ENCODE measurements around the gene JAZF1.
"Not testable (repeated sequence)": the region's sequence is repeated elsewhere in the genome, so short reads cannot be mapped to it uniquely, and the experiment has no call there.

The JAZF1 gene

DNA sequence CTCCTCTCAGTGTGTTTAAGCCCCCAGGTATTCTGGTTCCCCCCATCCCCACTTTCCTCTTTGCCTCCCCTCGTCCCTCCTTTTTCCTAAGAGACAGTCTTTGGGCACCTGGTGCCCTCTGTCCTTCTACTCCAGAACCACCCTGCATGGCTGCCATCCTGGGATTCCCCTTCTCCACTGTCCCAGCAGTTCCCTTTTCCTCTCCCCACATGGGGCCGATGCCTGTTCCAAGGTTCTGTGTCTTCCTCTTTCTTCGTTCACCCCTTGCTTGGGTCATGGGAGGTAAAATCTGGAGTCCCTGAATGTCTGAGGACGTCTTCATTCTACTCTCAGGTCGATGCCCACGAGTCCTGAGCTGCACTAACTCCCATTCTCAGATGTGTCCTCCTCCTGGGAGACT, 319.8 kb downstream of the JAZF1 start:
- no peak for TF ChIP-seq CTCF (conservative IDR thresholded peaks at IDR 0.05; ENCODE audit: low read depth, low read length)
- Histone ChIP-seq H3K27me3 (ENCODE audit: insufficient read depth, low read depth) (no peaks in the 10 kb centered on the region), H3K4me2 (no peak overlapping the region), H3K79me2 (ENCODE audit: insufficient read depth, low read depth) (no peaks in the 10 kb centered on the region), H3K9ac (no peak overlapping the region), H3K4me3 (IDR thresholded peaks at IDR 0.05; ENCODE audit: insufficient read depth, low read depth, low read length) (no peak overlapping the region), H3K36me3 (ENCODE audit: insufficient read depth) (no peaks in the 10 kb centered on the region), H4K20me1 (ENCODE audit: insufficient read depth) (no peaks in the 10 kb centered on the region), H3K27ac (no peak overlapping the region), H3K4me1 (ENCODE audit: low read depth, poor library complexity, severe bottlenecking) (no peaks in the 10 kb centered on the region), H2AFZ (ENCODE audit: low read depth) (no peak overlapping the region)

DNA sequence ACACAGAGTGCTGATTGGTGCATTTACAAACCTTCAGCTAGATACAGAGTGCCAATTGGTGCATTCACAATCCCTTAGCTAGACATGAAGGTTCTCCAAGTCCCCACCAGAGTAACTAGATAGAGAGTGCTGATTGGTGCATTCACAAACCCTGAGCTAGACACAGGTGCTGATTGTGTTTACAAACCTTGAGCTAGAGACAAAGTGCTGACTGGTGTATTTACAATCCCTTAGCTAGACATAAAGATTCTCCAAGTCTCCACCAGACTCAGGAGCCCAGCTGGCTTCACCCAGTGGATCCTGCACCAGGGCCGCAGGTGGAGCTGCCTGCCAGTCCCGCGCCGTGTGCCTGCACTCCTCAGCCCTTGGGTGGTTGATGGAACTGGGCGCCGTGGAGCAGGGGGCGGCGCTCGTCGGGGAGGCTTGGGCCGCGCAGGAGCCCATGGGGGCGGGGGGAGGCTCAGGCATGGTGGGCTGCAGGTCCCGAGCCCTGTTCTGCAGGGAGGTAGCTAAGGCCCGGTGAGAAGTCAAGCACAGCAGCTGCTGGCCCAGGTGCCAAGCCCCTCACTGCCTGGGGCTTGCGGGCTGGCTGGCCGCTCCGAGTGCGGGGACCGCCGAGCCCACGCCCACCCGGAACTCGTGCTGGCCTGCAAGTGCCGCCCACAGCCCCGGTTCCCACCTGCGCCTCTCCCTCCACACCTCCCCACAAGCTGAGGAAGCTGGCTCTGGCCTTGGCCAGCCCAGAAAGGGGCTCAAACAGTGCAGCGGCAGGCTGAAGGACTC, 323.7 kb downstream of the JAZF1 start:
- not testable (repeated sequence) for H3K79me2 ChIP-seq (ENCODE audit: insufficient read depth, low read depth); H3K27me3 ChIP-seq (ENCODE audit: insufficient read depth, low read depth); H3K4me2 ChIP-seq; H3K9ac ChIP-seq; H3K27ac ChIP-seq; H4K20me1 ChIP-seq (ENCODE audit: insufficient read depth); H3K4me1 ChIP-seq (ENCODE audit: low read depth, poor library complexity, severe bottlenecking); H3K4me3 ChIP-seq (IDR thresholded peaks at IDR 0.05; ENCODE audit: insufficient read depth, low read depth, low read length); H2AFZ ChIP-seq (ENCODE audit: low read depth); H3K36me3 ChIP-seq (ENCODE audit: insufficient read depth)

DNA sequence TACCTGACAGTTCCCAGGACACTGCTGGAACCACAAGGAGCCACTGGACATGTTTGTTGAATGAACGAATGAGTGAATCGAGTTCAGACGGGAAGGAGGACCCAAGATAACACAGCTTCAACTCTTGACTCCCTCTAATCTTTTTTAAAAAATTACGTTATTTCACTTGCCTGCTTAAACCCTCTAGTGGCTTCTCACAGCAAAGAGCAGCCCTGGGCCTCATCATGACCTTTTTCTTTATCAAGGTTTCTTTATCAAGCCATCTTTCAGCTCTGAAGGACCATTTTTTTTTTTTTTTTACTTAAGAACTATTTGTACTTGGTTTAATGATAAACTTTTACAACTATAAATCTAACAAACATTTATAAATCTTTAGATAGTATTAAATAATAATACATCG, 330.1 kb downstream of the JAZF1 start:
- Histone ChIP-seq H3K9ac (no peak overlapping the region), H4K20me1 (ENCODE audit: insufficient read depth) (no peaks in the 10 kb centered on the region), H3K36me3 (ENCODE audit: insufficient read depth) (no peaks in the 10 kb centered on the region), H3K4me1 (ENCODE audit: low read depth, poor library complexity, severe bottlenecking) (no peaks in the 10 kb centered on the region), H3K79me2 (ENCODE audit: insufficient read depth, low read depth) (no peaks in the 10 kb centered on the region), H3K27me3 (ENCODE audit: insufficient read depth, low read depth) (no peaks in the 10 kb centered on the region), H3K27ac (no peak overlapping the region), H3K4me3 (IDR thresholded peaks at IDR 0.05; ENCODE audit: insufficient read depth, low read depth, low read length) (no peak overlapping the region), H2AFZ (ENCODE audit: low read depth) (no peak overlapping the region), H3K4me2 (no peak overlapping the region)
- TF ChIP-seq CTCF (conservative IDR thresholded peaks at IDR 0.05; ENCODE audit: low read depth, low read length) = no peak

GRCh38 chr7:27846388-27846787, 334.2 kb downstream of the JAZF1 start:
- H3K27me3 ChIP-seq (ENCODE audit: insufficient read depth, low read depth) = no peaks in the 10 kb centered on the region
- no peaks in the 10 kb centered on the region for H3K36me3 ChIP-seq (ENCODE audit: insufficient read depth)
- no peak overlapping the region for H3K27ac ChIP-seq
- no peak overlapping the region for H3K4me3 ChIP-seq (IDR thresholded peaks at IDR 0.05; ENCODE audit: insufficient read depth, low read depth, low read length)
- no peak overlapping the region for H3K9ac ChIP-seq
- H2AFZ ChIP-seq (ENCODE audit: low read depth) = no peak overlapping the region
- H3K79me2 ChIP-seq (ENCODE audit: insufficient read depth, low read depth) = no peaks in the 10 kb centered on the region
- H3K4me2 ChIP-seq = no peak overlapping the region
- no peak for TF ChIP-seq CTCF (conservative IDR thresholded peaks at IDR 0.05; ENCODE audit: low read depth, low read length)
- no peaks in the 10 kb centered on the region for H4K20me1 ChIP-seq (ENCODE audit: insufficient read depth)
- no peaks in the 10 kb centered on the region for H3K4me1 ChIP-seq (ENCODE audit: low read depth, poor library complexity, severe bottlenecking)

- Histone ChIP-seq H2AFZ (ENCODE audit: low read depth) (no peak overlapping the region), H4K20me1 (ENCODE audit: insufficient read depth) (no peaks in the 10 kb centered on the region), H3K27me3 (ENCODE audit: insufficient read depth, low read depth) (no peaks in the 10 kb centered on the region), H3K9ac (no peak overlapping the region), H3K4me2 (no peak overlapping the region), H3K36me3 (ENCODE audit: insufficient read depth) (no peaks in the 10 kb centered on the region), H3K4me3 (IDR thresholded peaks at IDR 0.05; ENCODE audit: insufficient read depth, low read depth, low read length) (no peak overlapping the region), H3K27ac (no peak overlapping the region), H3K4me1 (ENCODE audit: low read depth, poor library complexity, severe bottlenecking) (no peaks in the 10 kb centered on the region), H3K79me2 (ENCODE audit: insufficient read depth, low read depth) (no peaks in the 10 kb centered on the region)
- no peak for TF ChIP-seq CTCF (conservative IDR thresholded peaks at IDR 0.05; ENCODE audit: low read depth, low read length)
Measured at GRCh38 chr7:27843584-27844305, 336.9 kb downstream of the JAZF1 start.
